IMR-90 (cell line): Measurements from ENCODE around the gene TDRD12. TPM values are rescaled to one million over a fixed set of nuclear protein-coding genes. Genes with fewer than 3 reads are reported as not detected.

Experiments
- ATAC-seq: fragments of 200-7000 bp; cut with Tn5 transposase; 2 replicates; pipeline ENCODE4 v1.9.1; 2020; ENCODE audit warnings: low read depth, mild to moderate bottlenecking, moderate library complexity
- BruUV-seq: library from RNA; stranded (reverse); fragments of 400-500 nt; replicated peaks from 2 replicates; lab custom pipeline; 2021; lab: Mats Ljungman, UMichigan
- CTCF ChIA-PET: fragments of 300-600 bp; formaldehyde crosslinking; extraction: SDS; loops from one replicate; lab custom pipeline; 2021; ENCODE audit warnings: antibody characterized with exemption; lab: Yijun Ruan, JAX
- POLR2A ChIA-PET: fragments of 300-600 bp; sonication (Branson Sonifier 250); formaldehyde crosslinking; loops from one replicate; lab custom pipeline; 2022; ENCODE audit warnings: antibody characterized with exemption; ENCODE audit not compliant: unreplicated experiment; lab: Charles Lee
- DNase-seq: peaks from one replicate; pipeline ENCODE4 v3.0.0; 2013
- H2AFZ ChIP-seq: replicated peaks from 2 replicates; pipeline ENCODE3; 2013; ENCODE audit warnings: low read length, mild to moderate bottlenecking; ENCODE audit not compliant: poor library complexity
- H2AK5ac ChIP-seq: 2 replicates; pipeline ENCODE4 v1.6.1; 2013; ENCODE audit warnings: low read depth, low read length, inconsistent platforms
- H2AK9ac ChIP-seq: replicated peaks from 2 replicates; pipeline ENCODE3; 2013; ENCODE audit warnings: mild to moderate bottlenecking, low read depth, low read length, moderate library complexity; ENCODE audit not compliant: poor library complexity
- H2BK120ac ChIP-seq: 2 replicates; pipeline ENCODE4 v1.6.1; 2013; ENCODE audit warnings: low read depth, low read length, inconsistent platforms
- H2BK15ac ChIP-seq: 3 replicates; pipeline ENCODE4 v1.6.1; 2013; ENCODE audit warnings: low read depth, low read length, inconsistent platforms
- H2BK20ac ChIP-seq: 2 replicates; pipeline ENCODE4 v1.6.1; 2013; ENCODE audit warnings: low read depth, mild to moderate bottlenecking, inconsistent platforms, low read length, moderate library complexity
- H2BK5ac ChIP-seq: 2 replicates; pipeline ENCODE4 v1.6.1; 2013; ENCODE audit warnings: mild to moderate bottlenecking, low read depth, low read length, inconsistent platforms; ENCODE audit not compliant: poor library complexity, severe bottlenecking
- H3K14ac ChIP-seq: replicated peaks from 2 replicates; pipeline ENCODE4 v1.6.1; 2013; ENCODE audit warnings: low read depth, low read length, inconsistent platforms
- H3K18ac ChIP-seq: 2 replicates; pipeline ENCODE4 v1.6.1; 2013; ENCODE audit warnings: low read depth, low read length, control low read depth
- H3K23ac ChIP-seq: 2 replicates; pipeline ENCODE4 v1.6.1; 2013; ENCODE audit warnings: low read depth, low read length, inconsistent platforms
- H3K27ac ChIP-seq: 2 replicates; pipeline ENCODE4 v1.5.1; 2013; ENCODE audit warnings: mild to moderate bottlenecking, control low read depth, low read length; ENCODE audit not compliant: insufficient read depth
- H3K27me3 ChIP-seq: 2 replicates; pipeline ENCODE4 v1.6.1; 2013; ENCODE audit warnings: low read length; ENCODE audit not compliant: control insufficient read depth, insufficient read depth
- H3K36me3 ChIP-seq: 2 replicates; pipeline ENCODE4 v1.6.1; 2013; ENCODE audit warnings: low read length, mixed read lengths; ENCODE audit not compliant: control insufficient read depth, insufficient read depth
- H3K4ac ChIP-seq: 2 replicates; pipeline ENCODE4 v1.6.1; 2013; ENCODE audit warnings: low read depth, low read length, inconsistent platforms
- H3K4me1 ChIP-seq: 2 replicates; pipeline ENCODE4 v1.6.1; 2013; ENCODE audit warnings: low read length, mixed read lengths; ENCODE audit not compliant: control insufficient read depth, insufficient read depth
- H3K4me2 ChIP-seq: 2 replicates; pipeline ENCODE4 v1.6.1; 2013; ENCODE audit warnings: low read depth, mild to moderate bottlenecking, control low read depth, low read length, moderate library complexity
- H3K4me3 ChIP-seq: 2 replicates; pipeline ENCODE4 v1.5.1; 2013; ENCODE audit warnings: low read depth, mild to moderate bottlenecking, control low read depth, low read length, moderate library complexity; ENCODE audit not compliant: insufficient read depth
- H3K56ac ChIP-seq: 2 replicates; pipeline ENCODE4 v1.6.1; 2013; ENCODE audit warnings: low read length, inconsistent platforms; ENCODE audit not compliant: insufficient read depth; ENCODE audit errors: extremely low read depth
- H3K79me1 ChIP-seq, 2 experiments: 2 replicates each; pipeline ENCODE4 v1.6.1; 2013; ENCODE audit warnings: low read length in 2 of 2, inconsistent platforms in 1 of 2, low read depth in 1 of 2
- H3K9ac ChIP-seq: 2 replicates; pipeline ENCODE4 v1.6.1; 2013; ENCODE audit warnings: low read depth, low read length, control low read depth
- H3K9me1 ChIP-seq: 2 replicates; pipeline ENCODE4 v1.6.1; 2013; ENCODE audit warnings: low read length, inconsistent platforms; ENCODE audit not compliant: insufficient read depth
- H3K9me3 ChIP-seq: 2 replicates; pipeline ENCODE4 v1.6.1; 2013; ENCODE audit warnings: low read length; ENCODE audit not compliant: control insufficient read depth, insufficient read depth
- H4K20me1 ChIP-seq: 2 replicates; pipeline ENCODE4 v1.6.1; 2013; ENCODE audit warnings: low read length, inconsistent platforms; ENCODE audit not compliant: insufficient read depth
- H4K5ac ChIP-seq: 2 replicates; pipeline ENCODE4 v1.6.1; 2013; ENCODE audit warnings: mild to moderate bottlenecking, low read depth, low read length, control low read depth
- H4K8ac ChIP-seq, 2 experiments: 2 replicates each; pipeline ENCODE4 v1.6.1; 2013; ENCODE audit warnings: low read depth in 2 of 2, low read length in 2 of 2, control low read depth in 1 of 2, inconsistent platforms in 1 of 2
- H4K91ac ChIP-seq: 2 replicates; pipeline ENCODE4 v1.6.1; 2013; ENCODE audit warnings: low read depth, low read length, inconsistent platforms; ENCODE audit not compliant: insufficient read depth
- BHLHE40 ChIP-seq: fragments of 150-350 bp; IDR thresholded peaks from 2 replicates; pipeline ENCODE4 v1.6.1; 2016; ENCODE audit warnings: mild to moderate bottlenecking, low read depth, low read length
- CEBPB ChIP-seq: IDR thresholded peaks from 2 replicates; pipeline ENCODE4 v1.6.1; 2012; ENCODE audit warnings: low read depth, low read length, improper control_type of control experiment
- CHD1 ChIP-seq: IDR thresholded peaks from 2 replicates; pipeline ENCODE4 v1.6.1; 2012; ENCODE audit warnings: low read depth, low read length, improper control_type of control experiment
- CTCF ChIP-seq: conservative IDR thresholded peaks from 2 replicates; pipeline ENCODE4 v1.5.1; 2012; ENCODE audit warnings: mild to moderate bottlenecking, low read depth, low read length, improper control_type of control experiment
- FOS ChIP-seq: fragments of 150-350 bp; IDR thresholded peaks from 2 replicates; pipeline ENCODE4 v1.6.1; 2016; ENCODE audit warnings: low read depth, low read length
- MAFK ChIP-seq: IDR thresholded peaks from 2 replicates; pipeline ENCODE4 v1.6.1; 2012; ENCODE audit warnings: low read depth, low read length, improper control_type of control experiment
- MAZ ChIP-seq: IDR thresholded peaks from 2 replicates; pipeline ENCODE4 v1.6.1; 2012; ENCODE audit warnings: low read depth, mild to moderate bottlenecking, low read length, improper control_type of control experiment, moderate library complexity, borderline replicate concordance
- NFE2L2 ChIP-seq: fragments of 150-350 bp; IDR thresholded peaks from 2 replicates; pipeline ENCODE4 v1.6.1; 2016; ENCODE audit warnings: low read depth, mild to moderate bottlenecking, low read length
- POLR2A ChIP-seq: IDR thresholded peaks from 2 replicates; pipeline ENCODE4 v1.6.1; 2012; ENCODE audit warnings: mild to moderate bottlenecking, low read depth, low read length
- RAD21 ChIP-seq: IDR thresholded peaks from 2 replicates; pipeline ENCODE4 v1.6.1; 2012; ENCODE audit warnings: low read length, improper control_type of control experiment
- RCOR1 ChIP-seq: IDR thresholded peaks from 2 replicates; pipeline ENCODE4 v1.6.1; 2012; ENCODE audit warnings: mild to moderate bottlenecking, low read length, improper control_type of control experiment; ENCODE audit not compliant: insufficient replicate concordance
- RFX5 ChIP-seq: IDR thresholded peaks from 2 replicates; pipeline ENCODE4 v1.8.0; 2012; ENCODE audit warnings: low read depth, mild to moderate bottlenecking, low read length, moderate library complexity
- SMC3 ChIP-seq: fragments of 150-350 bp; IDR thresholded peaks from 2 replicates; pipeline ENCODE4 v1.6.1; 2016; ENCODE audit warnings: low read depth, mild to moderate bottlenecking, antibody characterized with exemption, low read length, moderate library complexity
- USF2 ChIP-seq: fragments of 150-350 bp; IDR thresholded peaks from 2 replicates; pipeline ENCODE4 v1.6.1; 2017; ENCODE audit warnings: mild to moderate bottlenecking, antibody characterized with exemption, low read length, low read depth
- WGBS, 2 experiments: methylation state at CpG; one replicate each; pipeline versions ENCODE4 v1.1.5 to v1.1.7; 2013; ENCODE audit warnings: missing lambda C conversion rate in 2 of 2; ENCODE audit not compliant: insufficient read length in 1 of 2; ENCODE audit errors: extremely low coverage in 2 of 2; 5-methylcytosine and 5-hydroxymethylcytosine counted together
- dilution Hi-C: fragments of 300-500 bp; cut with HindIII; formaldehyde crosslinking; loops from one replicate; pipeline ENCODE4 v1.14.3; 2018; ENCODE audit warnings: low sequenced_read_pairs; ENCODE audit not compliant: unreplicated experiment
- in situ Hi-C: fragments of 300-500 bp; cut with MboI; formaldehyde crosslinking; loops from 3 replicates; pipeline ENCODE4 v1.14.3; 2019; ENCODE audit warnings: low sequenced_read_pairs, inconsistent platforms, mixed read lengths
- intact Hi-C: fragments of 100-400 bp; cut with micrococcal nuclease; formaldehyde crosslinking; loops from 2 replicates; pipeline ENCODE4 v1.10.0; 2022
- polyA plus RNA-seq, 3 experiments: library from polyadenylated mRNA; depleted of rRNA; stranded (reverse); fragments of >200 nt; gene quantifications; 2 replicates each; pipeline ENCODE4 v1.2.3, GENCODE V29; 2012; ENCODE audit warnings: low replicate concordance in 1 of 3
- total RNA-seq: library from RNA; depleted of rRNA; stranded (reverse); fragments of >200 nt; gene quantifications from 2 replicates; pipeline ENCODE4 v1.2.3, GENCODE V29; 2012

Gene TDRD12
- total and polyA plus RNA-seq, 2 of the 4 experiments (the other 2 are of a cell fraction): under 0.01 to 0.07 TPM

DNA sequence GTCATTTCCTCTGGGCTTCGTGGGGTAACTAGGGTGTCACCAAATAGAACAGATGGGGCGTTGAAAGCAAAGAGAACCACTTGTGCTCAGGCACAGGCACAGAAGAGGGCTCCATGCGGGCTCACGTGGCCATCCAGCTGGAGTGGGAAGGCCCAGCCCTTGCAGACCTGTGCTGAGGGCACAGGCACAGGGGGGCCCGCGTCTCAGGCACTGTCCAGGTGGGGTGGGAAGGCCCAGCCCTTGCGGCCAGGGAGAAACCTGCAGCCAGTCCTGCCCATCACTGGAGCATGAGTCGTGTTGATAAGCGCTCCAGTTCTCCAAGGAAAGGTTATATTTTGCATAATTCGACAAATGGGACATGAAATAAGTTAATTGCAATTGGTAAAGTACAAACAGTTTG, 92.5 kb downstream of the TDRD12 start:
- Histone ChIP-seq H3K14ac (no peak overlapping the region), H4K5ac (no peak overlapping the region), H4K91ac (no peak overlapping the region), H3K4me1 (no peaks in the 10 kb centered on the region), H3K27me3 (peaks cover 5% of the 10 kb centered on the region; the same call in 1 of the 2 replicates), H3K9me1 (no peaks in the 10 kb centered on the region), H2BK120ac (no peak overlapping the region), H3K18ac (no peak overlapping the region), H3K9me3 (no peaks in the 10 kb centered on the region), H3K27ac (no peak overlapping the region), H2BK20ac (no peak overlapping the region), H3K23ac (no peak overlapping the region), H2AFZ (no peak overlapping the region), H3K4ac (no peak overlapping the region), H2BK5ac (no peak overlapping the region), H3K4me2 (no peak overlapping the region), H3K56ac (no peak overlapping the region), H3K9ac (no peak overlapping the region), H4K20me1 (no peaks in the 10 kb centered on the region), H2AK5ac (no peak overlapping the region), H3K4me3 (no peak overlapping the region), H4K8ac (no peak overlapping the region), H3K79me1 (no peaks in the 10 kb centered on the region), H2AK9ac (no peak overlapping the region), H3K36me3 (no peaks in the 10 kb centered on the region), H2BK15ac (no peak overlapping the region)
- 73% methylated on average over 3 of the region's 10 CpGs; no CpG with 5 or more reads in 1 of the 2 experiments for WGBS, 2 experiments
- no peak for DNase-seq
- in situ Hi-C loops (no loop called here), intact Hi-C loops (no loop called here), dilution Hi-C loops (no loop called here)
- no peak for ATAC-seq
- POLR2A ChIA-PET: no interaction called here
- CTCF ChIA-PET: no interaction called here
- no peak for TF ChIP-seq MAZ
- no peak for TF ChIP-seq MAFK
- no peak for TF ChIP-seq USF2
- TF ChIP-seq POLR2A: no peak
- TF ChIP-seq RFX5: no peak
- TF ChIP-seq CHD1: no peak
- TF ChIP-seq FOS: no peak
- TF ChIP-seq CEBPB: no peak
- no peak for TF ChIP-seq SMC3
- TF ChIP-seq RCOR1: no peak
- TF ChIP-seq RAD21: no peak
- TF ChIP-seq BHLHE40: no peak
- no peak for TF ChIP-seq CTCF
- no peak for TF ChIP-seq NFE2L2
- BruUV-seq: no TSS peak
